NCI-H1417 (cell line): ENCODE results near the gene OBSCN.

Experiments used
- DNase-seq, 3 experiments: peaks; one replicate each; lab custom pipeline; 2025; lab: John Stamatoyannopoulos, UW

The OBSCN gene

DNA sequence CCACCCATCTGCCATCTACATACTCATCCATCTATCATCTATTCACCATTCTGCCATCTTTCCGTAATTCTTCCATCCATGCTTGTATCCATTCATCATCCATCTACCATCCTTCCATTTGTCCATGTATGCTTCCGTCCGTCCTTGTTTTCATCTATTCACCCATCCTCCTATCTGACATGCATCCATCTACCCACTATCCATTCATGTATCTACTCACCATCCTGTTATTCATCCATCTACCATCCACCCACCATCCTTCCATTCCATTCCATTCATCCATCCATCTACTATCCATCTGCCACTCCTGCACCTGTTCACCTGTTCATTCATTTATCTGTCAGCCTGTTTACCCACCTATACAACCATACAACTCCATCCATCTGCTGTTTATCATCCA, 112.5 kb downstream of the OBSCN start:
- no peak for DNase-seq

DNA sequence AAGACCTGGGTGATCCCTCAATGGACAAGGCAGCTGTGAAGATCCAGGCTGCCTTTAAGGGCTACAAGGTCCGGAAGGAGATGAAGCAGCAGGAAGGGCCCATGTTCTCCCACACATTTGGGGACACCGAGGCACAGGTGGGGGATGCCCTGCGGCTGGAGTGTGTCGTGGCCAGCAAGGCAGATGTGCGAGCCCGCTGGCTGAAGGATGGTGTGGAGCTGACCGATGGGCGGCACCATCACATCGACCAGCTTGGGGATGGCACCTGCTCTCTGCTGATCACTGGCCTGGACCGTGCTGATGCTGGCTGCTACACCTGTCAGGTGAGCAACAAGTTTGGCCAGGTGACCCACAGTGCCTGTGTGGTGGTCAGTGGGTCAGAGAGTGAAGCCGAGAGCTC, 113.6 kb downstream of the OBSCN start:
- DNase-seq = no peak

GRCh38 chr1:228321895-228322294, 114.1 kb downstream of the OBSCN start:
- no peak for DNase-seq

DNA sequence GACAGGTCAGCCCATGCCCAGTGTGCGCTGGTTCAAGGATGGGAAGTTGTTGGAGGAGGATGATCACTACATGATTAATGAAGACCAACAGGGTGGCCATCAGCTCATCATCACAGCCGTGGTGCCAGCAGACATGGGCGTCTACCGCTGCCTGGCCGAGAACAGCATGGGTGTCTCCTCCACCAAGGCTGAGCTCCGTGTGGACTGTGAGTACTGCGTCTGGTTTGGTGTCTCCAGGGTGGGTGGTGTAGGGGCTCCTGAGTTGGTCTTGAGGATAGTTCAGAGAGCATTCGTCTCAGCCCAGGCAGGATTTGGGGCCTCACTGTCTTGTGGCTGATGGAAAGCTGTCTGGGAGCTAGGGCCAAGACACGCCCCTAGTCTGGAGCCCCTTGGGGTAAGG, 115.6 kb downstream of the OBSCN start:
- DNase-seq = no peak

GRCh38 chr1:228325267-228325666, 117.4 kb downstream of the OBSCN start:
- DNase-seq = no peak

GRCh38 chr1:228329887-228330286, 122.0 kb downstream of the OBSCN start:
- no peak for DNase-seq

- no peak for DNase-seq
Observed at GRCh38 chr1:228332797-228333738, 125.2 kb downstream of the OBSCN start.

- DNase-seq = no peak
Observed at GRCh38 chr1:228333739-228334115, 125.9 kb downstream of the OBSCN start.

DNA sequence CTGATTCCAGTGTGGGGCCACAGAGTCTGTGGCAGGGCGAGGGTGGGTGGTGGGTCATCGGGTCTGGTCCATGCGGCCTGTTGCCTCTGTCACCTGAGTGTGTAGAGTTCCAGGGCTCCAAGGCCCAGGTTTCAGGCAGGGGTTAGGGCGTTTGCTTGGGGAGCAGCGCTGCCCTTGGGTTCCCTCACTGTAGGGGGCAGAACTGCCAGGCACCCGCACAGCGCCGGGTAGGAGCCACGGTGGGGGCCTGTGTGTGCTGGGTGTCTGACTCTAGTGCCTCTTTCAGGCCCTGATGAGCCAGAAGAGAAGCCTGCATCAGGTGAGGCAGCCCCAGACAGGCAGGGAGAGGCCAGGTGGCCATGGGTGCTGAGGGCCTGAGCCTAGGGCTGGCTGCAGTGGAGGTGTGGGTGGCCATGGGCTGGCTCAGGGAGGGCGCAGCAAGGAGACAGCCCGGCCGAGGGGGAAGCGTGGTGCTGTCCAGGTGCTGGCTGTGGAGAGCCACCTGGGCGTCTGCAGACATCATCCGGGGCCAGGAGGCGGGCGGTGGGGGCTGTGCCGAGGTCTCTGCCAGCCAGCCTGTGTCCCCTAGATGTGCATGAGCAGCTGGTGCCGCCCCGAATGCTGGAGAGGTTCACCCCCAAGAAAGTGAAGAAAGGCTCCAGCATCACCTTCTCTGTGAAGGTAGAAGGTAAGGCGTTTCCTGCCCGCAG, 126.5 kb downstream of the OBSCN start:
- DNase-seq = no peak

DNA sequence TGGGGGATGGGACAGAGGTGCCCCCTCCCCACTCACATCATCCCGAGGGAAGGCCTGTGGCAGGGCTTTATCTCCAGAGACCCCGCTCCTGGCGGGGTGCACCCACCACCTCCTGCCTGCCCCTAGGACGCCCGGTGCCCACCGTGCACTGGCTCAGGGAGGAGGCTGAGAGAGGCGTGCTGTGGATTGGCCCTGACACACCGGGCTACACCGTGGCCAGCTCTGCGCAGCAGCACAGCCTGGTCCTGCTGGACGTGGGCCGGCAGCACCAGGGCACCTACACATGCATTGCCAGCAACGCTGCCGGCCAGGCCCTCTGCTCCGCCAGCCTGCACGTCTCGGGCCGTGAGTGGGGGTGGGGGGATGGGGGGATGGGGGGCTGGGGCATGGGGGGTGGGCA, 127.1 kb downstream of the OBSCN start:
- DNase-seq = no peak

GRCh38 chr1:228335406-228336307, 127.8 kb downstream of the OBSCN start:
- no peak for DNase-seq

DNA sequence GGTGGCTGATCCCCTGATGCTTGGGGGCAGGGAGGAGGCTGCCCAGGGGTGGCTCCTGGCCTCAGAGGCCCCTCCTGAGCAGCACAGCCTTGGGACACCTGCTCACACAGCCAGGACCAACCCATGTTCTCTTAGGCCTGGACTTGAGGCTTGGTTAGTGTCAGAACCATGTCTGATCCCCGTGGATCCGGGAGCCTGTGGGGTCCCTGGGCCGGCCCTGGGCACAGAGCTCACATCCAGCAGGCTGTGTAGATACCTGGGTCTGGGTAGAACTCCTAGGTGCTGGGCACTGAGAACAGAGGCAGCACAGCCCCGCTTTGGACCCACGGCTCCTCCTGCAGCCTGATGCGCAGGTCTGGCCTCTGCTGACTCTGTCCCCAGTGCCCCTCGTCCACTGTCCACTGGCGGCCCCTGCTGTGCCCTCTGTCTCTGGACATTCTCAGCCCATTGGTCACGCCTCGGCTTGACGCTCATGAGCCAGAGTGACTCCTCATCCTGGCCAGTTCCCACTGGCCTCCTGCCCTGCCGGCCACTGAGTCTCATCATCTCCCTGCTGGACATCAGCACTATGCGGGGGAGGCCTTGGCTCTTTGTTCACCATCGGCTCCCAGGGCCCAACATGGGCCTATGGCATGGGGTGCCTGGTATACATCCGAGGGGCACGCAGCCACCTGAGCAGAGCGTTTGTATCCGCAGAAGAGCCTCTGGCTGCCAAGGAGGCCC, 128.6 kb downstream of the OBSCN start:
- no peak for DNase-seq

DNA sequence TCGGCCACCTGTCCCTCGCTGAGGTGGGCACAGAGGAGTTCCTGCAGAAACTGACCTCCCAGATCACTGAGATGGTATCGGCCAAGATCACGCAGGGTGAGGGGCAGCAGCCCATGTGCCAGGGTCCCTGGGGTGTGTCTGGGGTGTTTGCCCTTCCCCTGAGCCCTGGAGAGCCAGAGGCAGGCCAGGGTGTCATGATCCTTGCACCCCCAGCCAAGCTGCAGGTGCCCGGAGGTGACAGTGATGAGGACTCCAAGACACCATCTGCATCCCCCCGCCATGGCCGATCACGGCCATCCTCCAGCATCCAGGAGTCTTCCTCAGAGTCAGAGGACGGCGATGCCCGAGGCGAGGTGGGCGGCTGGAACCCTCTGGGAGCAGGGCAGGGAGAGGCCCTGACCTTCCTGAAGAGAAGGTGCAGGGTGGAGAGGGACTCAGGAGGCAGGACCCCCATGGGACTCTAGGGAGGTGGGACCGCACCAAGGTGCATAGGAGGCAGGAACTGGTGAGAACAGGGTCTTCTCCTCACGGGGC, 129.3 kb downstream of the OBSCN start:
- DNase-seq = no peak

- no peak for DNase-seq
Observed at GRCh38 chr1:228337711-228338520, 130.1 kb downstream of the OBSCN start.

DNA sequence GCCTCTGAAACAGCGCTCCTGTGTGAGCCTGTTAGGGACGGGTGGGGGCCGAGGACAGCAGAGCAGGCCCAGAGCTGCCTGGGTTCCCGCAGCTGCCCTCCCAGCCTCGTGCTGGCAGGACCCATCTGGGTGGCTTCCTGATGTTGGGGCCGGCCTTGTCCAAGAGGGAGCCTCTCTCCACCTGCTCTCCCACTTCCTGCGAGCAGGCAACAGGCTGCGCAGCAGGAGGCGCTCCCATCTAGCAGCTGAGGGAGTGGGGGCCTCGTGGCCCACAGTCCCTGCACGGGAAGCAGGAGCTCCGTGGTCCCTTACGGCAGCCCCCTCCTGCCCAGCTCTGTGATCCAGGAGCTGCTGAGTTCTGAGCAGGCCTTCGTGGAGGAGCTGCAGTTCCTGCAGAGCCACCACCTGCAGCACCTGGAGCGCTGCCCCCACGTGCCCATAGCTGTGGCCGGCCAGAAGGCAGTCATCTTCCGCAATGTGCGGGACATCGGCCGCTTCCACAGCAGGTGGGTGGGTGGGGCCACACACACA, 130.7 kb downstream of the OBSCN start:
- no peak for DNase-seq

GRCh38 chr1:228339059-228339704, 131.3 kb downstream of the OBSCN start:
- DNase-seq = no peak

- DNase-seq = no peak
Observed at GRCh38 chr1:228339766-228340685, 132.2 kb downstream of the OBSCN start.

DNA sequence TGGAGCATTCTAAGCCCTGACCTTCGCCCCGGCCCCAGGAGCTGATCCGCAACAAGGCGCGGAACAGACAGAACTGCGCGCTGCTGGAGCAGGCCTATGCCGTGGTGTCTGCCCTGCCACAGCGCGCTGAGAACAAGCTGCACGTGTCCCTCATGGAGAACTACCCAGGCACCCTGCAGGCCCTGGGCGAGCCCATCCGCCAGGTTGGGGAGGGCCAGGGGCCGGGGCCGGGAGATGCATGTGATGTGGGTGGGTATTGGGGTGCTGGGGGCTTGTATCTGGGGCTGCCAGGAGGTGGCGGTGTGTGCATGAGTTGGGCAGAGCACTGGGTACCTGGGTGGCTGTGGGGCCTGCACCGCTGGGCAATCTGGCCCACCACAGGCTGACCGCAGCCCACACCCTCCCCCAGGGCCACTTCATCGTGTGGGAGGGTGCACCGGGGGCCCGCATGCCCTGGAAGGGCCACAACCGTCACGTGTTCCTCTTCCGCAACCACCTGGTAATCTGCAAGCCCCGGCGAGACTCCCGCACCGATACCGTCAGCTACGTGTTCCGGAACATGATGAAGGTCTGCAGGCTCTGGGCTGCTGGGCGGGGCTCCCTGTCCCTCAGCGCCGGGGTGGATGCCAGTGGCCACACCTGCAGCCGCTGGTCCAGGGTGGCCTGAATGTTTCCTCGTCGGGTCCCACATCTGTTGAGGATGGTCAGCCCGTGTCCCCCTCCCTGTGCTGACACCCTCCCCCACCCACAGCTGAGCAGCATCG, 133.0 kb downstream of the OBSCN start:
- no peak for DNase-seq
